ENCODE data around the gene GFAP. TPM values are rescaled to one million over a fixed set of nuclear protein-coding genes. Genes with fewer than 3 reads are reported as not detected.

The GFAP gene
- total RNA-seq, 1 donor from 2014 or later: 4.1 TPM

- Histone ChIP-seq H3K4me3 (no peak overlapping the region), H3K36me3 (no peaks in the 10 kb centered on the region), H3K9me3 (replicated peaks) (no peaks in the 10 kb centered on the region), H3K4me1 (peaks cover 12% of the 10 kb centered on the region), H3K27ac (replicated peaks) (no peak overlapping the region), H3K27me3 (ENCODE audit: low read depth) (peaks cover 37% of the 10 kb centered on the region)
- TF ChIP-seq, protein P1, sequence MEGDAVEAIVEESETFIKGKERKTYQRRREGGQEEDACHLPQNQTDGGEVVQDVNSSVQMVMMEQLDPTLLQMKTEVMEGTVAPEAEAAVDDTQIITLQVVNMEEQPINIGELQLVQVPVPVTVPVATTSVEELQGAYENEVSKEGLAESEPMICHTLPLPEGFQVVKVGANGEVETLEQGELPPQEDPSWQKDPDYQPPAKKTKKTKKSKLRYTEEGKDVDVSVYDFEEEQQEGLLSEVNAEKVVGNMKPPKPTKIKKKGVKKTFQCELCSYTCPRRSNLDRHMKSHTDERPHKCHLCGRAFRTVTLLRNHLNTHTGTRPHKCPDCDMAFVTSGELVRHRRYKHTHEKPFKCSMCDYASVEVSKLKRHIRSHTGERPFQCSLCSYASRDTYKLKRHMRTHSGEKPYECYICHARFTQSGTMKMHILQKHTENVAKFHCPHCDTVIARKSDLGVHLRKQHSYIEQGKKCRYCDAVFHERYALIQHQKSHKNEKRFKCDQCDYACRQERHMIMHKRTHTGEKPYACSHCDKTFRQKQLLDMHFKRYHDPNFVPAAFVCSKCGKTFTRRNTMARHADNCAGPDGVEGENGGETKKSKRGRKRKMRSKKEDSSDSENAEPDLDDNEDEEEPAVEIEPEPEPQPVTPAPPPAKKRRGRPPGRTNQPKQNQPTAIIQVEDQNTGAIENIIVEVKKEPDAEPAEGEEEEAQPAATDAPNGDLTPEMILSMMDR (IDR thresholded peaks at IDR 0.05; ENCODE audit: borderline replicate concordance): no peak
- intact Hi-C loops (cut with micrococcal nuclease): no loop called here
- DNase-seq: no peak
Observed at GRCh38 chr17:44908761-44909326, 6.5 kb downstream of the GFAP start.

DNA sequence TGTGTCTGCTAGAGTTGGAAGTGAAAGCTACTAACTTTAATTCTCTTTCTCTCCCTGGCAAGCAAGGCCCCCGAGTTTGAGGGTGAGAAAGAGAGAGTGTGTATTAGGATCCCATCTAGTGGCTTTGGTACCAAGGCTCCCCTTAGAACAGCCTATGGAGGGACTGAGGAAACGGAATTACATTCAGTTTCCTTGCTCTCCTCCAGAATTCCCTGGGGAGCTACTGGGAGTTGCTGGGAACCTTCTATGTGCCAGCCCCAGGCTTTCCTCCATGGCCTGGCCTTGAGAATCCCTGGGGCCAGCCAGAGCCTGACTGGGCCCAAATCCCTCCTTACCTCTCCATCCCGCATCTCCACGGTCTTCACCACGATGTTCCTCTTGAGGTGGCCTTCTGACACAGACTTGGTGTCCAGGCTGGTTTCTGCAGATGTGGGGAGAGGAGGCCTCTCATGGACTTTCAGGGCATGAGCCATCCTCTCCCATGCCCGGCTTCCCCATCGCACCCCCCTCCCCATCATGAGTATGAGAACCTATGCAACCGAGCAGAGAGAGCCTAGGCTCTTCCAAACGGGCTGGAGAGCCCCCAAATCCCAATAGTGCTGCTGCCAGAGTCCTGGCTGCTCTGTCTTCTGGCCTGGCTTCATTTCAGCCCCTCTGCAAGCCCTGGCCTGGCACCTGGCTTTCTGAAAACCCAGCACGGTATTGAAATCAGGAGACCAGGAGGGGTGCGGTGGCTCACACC, 7.4 kb downstream of the GFAP start:
- peaks cover 12% of the 10 kb centered on the region for H3K4me1 ChIP-seq
- peaks cover 28% of the 10 kb centered on the region for H3K27me3 ChIP-seq (ENCODE audit: low read depth)
- intact Hi-C loops (cut with micrococcal nuclease): no loop called here
- no peak overlapping the region for H3K4me3 ChIP-seq
- TF ChIP-seq, protein P1 (IDR thresholded peaks at IDR 0.05; ENCODE audit: borderline replicate concordance): no peak
- H3K9me3 ChIP-seq (replicated peaks): no peaks in the 10 kb centered on the region
- no peak for DNase-seq
- no peak overlapping the region for H3K27ac ChIP-seq (replicated peaks)
- H3K36me3 ChIP-seq: no peaks in the 10 kb centered on the region

DNA sequence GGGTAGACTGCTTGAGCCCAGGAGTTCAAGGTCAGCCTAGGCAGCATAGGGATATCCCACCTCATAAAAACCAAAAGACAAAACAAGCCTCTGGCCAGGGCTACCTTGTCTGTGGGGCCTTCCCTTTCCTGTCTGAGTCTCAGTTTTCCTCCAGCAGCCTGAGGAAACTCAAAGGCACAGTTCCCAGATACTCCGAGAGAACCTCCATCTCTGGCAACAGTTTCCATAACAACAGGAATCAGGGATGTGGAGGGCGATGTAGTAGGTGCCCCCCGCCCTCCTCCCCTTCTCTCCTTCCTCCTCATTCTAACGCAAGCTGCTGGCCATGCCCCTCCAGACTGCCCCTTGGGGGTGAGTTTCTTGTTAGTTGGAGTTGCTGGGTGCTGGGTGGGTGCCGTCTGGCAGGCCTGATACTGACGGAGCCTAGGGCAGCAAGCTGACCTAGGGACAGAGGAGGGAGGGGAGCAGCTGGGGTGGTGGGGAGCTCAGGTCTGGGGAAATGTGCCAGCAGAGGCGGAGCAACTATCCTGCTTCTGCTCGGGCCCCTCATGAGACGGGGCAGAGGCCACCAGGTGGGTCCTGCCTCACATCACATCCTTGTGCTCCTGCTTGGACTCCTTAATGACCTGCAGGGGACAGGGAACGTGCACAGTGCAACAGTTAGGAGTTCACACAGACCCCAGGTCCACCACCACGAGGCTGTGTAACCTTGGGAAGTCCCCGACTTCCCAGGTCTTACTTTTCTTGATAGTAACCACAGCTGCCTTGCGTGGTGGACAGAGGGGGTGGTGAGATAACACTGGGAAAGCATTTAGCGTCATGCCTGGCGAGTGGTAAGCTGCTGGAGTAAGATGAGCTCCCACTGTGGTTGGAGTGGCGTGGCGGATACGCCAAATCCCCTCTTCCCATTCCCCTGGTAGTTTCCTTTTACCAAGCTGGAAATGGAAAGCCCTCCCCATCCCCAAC, 8.3 kb downstream of the GFAP start:
- Histone ChIP-seq H3K4me3 (no peak overlapping the region), H3K27ac (replicated peaks) (no peak overlapping the region), H3K9me3 (replicated peaks) (no peaks in the 10 kb centered on the region), H3K4me1 (peaks cover 12% of the 10 kb centered on the region), H3K27me3 (ENCODE audit: low read depth) (peaks cover 19% of the 10 kb centered on the region), H3K36me3 (no peaks in the 10 kb centered on the region)
- DNase-seq: no peak
- TF ChIP-seq, protein P1 (IDR thresholded peaks at IDR 0.05; ENCODE audit: borderline replicate concordance): no peak
- intact Hi-C loops (cut with micrococcal nuclease): no loop called here

DNA sequence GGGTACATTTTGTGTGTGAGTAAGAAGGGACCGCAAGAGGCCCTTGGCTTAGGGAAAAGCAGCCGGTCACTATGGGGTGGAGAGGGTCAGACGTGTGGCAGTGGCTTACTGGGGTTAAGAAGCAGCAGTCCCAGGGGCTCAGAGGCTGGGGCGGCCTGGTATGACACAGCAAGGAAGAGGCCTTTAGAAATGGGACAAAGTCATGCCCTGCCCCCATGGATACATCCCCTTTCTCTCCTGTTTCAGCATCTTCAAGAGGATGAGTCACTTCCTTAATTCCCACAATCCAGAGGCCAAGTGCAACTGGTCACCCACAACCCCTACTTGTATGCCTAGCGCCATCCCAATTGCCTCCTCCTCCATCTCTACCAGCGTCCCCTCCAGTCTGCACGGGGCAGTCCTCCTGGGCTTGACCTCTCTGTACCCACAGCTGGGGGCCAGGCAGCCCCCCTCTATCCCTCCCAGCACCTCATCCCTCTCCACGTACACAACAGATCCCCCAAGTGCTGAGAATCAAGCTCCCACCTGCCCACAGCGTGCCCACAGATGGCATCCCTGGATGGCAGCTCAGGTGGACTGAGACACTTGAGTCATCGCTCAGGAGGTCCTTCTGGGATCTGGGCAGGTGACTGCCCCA, 9.2 kb downstream of the GFAP start:
- intact Hi-C loops (cut with micrococcal nuclease): no loop called here
- Histone ChIP-seq H3K27me3 (ENCODE audit: low read depth) (peaks cover 10% of the 10 kb centered on the region), H3K36me3 (no peaks in the 10 kb centered on the region), H3K4me3 (no peak overlapping the region), H3K9me3 (replicated peaks) (no peaks in the 10 kb centered on the region), H3K4me1 (peaks cover 5% of the 10 kb centered on the region), H3K27ac (replicated peaks) (no peak overlapping the region)
- TF ChIP-seq, protein P1 (IDR thresholded peaks at IDR 0.05; ENCODE audit: borderline replicate concordance): no peak
- DNase-seq: no peak

Data from left ventricle myocardium inferior (tissue), 1 donor.